Left lung (tissue), 10 donors: Measurements from ENCODE around the gene TWSG1. TPM values are rescaled to one million over a fixed set of nuclear protein-coding genes. Genes with fewer than 3 reads are reported as not detected.

ENCODE experiments used
- ATAC-seq: fragments of 200-7000 bp; cut with Tn5 transposase; one replicate; pipeline ENCODE4 v1.9.1; 2020; ENCODE audit warnings: moderate library complexity
- DNase-seq, 4 donors: peaks; one replicate each; pipeline ENCODE4 v3.0.0-alpha.2; 2013 to 2020
- H3K27ac ChIP-seq, 2 donors: fragments of 200-600 bp; sonication (generic) in 1 of 2; one replicate each; pipeline versions ENCODE4 v1.5.0 to v1.8.0; 2020 to 2021
- H3K27me3 ChIP-seq, 2 donors: fragments of 200-600 bp; sonication (generic) in 1 of 2; one replicate each; pipeline versions ENCODE4 v1.5.0 to v1.8.0; 2020 to 2021
- H3K36me3 ChIP-seq, 2 donors: fragments of 200-600 bp; sonication (generic) in 1 of 2; one replicate each; pipeline versions ENCODE4 v1.5.0 to v1.8.0; 2020 to 2021
- H3K4me1 ChIP-seq, 2 donors: fragments of 200-600 bp; one replicate each; pipeline ENCODE4 v1.8.0; 2021
- H3K4me3 ChIP-seq, 2 donors: fragments of 200-600 bp; sonication (generic) in 1 of 2; one replicate each; pipeline versions ENCODE4 v1.5.0 to v1.8.0; 2020 to 2021; ENCODE audit warnings: mild to moderate bottlenecking in 1 of 2
- H3K9me3 ChIP-seq, 2 donors: fragments of 200-600 bp; sonication (generic) in 1 of 2; one replicate each; pipeline versions ENCODE4 v1.5.0 to v1.8.0; 2020 to 2021
- intact Hi-C, 2 donors: fragments of 100-400 bp; cut with DNase I; formaldehyde crosslinking; loops; one replicate each; pipeline versions ENCODE4 v1.11.2 to v1.14.2; 2022
- polyA plus RNA-seq, 6 donors: library from polyadenylated mRNA; unstranded; fragments of 120-200 nt; gene quantifications; one replicate each; pipeline ENCODE4 v1.2.1, GENCODE V29; 2013; ENCODE audit not compliant: insufficient read length in 6 of 6
- total RNA-seq, 2 donors: library from RNA; stranded (reverse); fragmentation: NEBNext Ultra II Directional; extraction: Animal tissue kit (Norgen Biotek cat#: 25700); gene quantifications; one replicate each; pipeline ENCODE4 v1.2.1, GENCODE V29; 2021
- TF ChIP-seq, protein P1 (sequence below), 2 donors: fragments of 200-600 bp; sonication (generic) in 1 of 2; IDR thresholded peaks; one replicate each; pipeline versions ENCODE4 v1.5.0 to v1.8.0; 2021; ENCODE audit warnings: antibody characterized with exemption in 2 of 2
- donor health status: DM: no; HTN: yes; CAD: no.
- donor health status: DM: no; HTN: no; CAD: no.

Gene TWSG1
- total and polyA plus RNA-seq, 8 donors, result 32.2 to 78.9 (median 71.0) TPM

DNA sequence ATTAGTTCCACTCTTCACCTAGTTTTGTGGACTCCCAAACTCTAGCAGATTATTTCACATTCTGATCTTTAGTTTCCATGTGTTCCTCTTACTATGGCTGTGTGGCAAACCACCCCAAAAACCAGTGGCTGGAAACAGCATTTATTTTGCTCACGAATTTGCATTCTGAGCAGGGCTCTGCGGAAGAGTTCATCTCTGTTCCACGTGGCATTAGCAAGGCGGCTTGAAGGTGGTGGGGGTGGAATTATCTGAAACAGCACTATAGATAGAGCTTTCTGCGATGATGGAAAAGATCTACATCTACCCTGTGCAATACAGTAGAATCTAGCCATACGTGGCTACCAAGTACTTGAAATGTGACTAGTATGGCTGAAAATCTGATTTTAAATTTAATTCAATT is 5.9 kb downstream of the TWSG1 start:
- no peak overlapping the region for H3K27ac ChIP-seq
- peaks cover 2 to 15% of the 10 kb centered on the region in 2 donors for H3K4me1 ChIP-seq
- ATAC-seq, result no peak
- no peaks in the 10 kb centered on the region for H3K36me3 ChIP-seq
- TF ChIP-seq, protein P1, sequence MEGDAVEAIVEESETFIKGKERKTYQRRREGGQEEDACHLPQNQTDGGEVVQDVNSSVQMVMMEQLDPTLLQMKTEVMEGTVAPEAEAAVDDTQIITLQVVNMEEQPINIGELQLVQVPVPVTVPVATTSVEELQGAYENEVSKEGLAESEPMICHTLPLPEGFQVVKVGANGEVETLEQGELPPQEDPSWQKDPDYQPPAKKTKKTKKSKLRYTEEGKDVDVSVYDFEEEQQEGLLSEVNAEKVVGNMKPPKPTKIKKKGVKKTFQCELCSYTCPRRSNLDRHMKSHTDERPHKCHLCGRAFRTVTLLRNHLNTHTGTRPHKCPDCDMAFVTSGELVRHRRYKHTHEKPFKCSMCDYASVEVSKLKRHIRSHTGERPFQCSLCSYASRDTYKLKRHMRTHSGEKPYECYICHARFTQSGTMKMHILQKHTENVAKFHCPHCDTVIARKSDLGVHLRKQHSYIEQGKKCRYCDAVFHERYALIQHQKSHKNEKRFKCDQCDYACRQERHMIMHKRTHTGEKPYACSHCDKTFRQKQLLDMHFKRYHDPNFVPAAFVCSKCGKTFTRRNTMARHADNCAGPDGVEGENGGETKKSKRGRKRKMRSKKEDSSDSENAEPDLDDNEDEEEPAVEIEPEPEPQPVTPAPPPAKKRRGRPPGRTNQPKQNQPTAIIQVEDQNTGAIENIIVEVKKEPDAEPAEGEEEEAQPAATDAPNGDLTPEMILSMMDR (IDR thresholded peaks at IDR 0.05), result no peak
- H3K4me3 ChIP-seq, result no peak overlapping the region
- intact Hi-C loops, result no loop called here
- H3K9me3 ChIP-seq, result peaks cover 0 to 2% of the 10 kb centered on the region in 2 donors
- no peak for DNase-seq
- H3K27me3 ChIP-seq, result no peaks in the 10 kb centered on the region

- no peak overlapping the region for H3K27ac ChIP-seq
- TF ChIP-seq, protein P1 (IDR thresholded peaks at IDR 0.05), result no peak
- H3K9me3 ChIP-seq, result peaks cover 0 to 2% of the 10 kb centered on the region in 2 donors
- H3K4me1 ChIP-seq, result peaks cover 0 to 4% of the 10 kb centered on the region in 2 donors
- no peak overlapping the region for H3K4me3 ChIP-seq
- H3K36me3 ChIP-seq, result no peaks in the 10 kb centered on the region
- intact Hi-C loops, result no loop called here
- no peaks in the 10 kb centered on the region for H3K27me3 ChIP-seq
- no peak for ATAC-seq
- DNase-seq, result no peak
Measured at GRCh38 chr18:9343577-9343976, 9.0 kb downstream of the TWSG1 start.

DNA sequence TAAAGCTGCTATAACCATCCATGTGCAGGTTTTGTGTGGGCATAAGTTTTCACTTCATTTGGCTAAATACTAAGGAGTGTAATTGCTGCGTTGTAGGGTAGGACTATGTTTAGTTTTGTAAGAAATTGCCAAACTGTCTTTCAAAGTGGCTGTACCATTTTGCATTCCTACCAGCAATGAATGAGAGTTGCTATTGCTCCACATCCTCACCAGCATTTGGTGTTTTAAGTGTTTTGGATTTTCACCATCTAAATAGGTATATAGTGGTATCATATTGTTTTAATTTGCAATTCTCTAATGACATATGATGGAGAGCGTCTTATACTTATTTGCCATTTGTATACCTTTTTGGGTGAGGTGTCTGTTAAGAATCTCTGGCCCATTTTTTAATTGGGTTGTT is 12.2 kb downstream of the TWSG1 start:
- DNase-seq (no peak), ATAC-seq (no peak)
- TF ChIP-seq, protein P1 (IDR thresholded peaks at IDR 0.05), result no peak
- Histone ChIP-seq H3K9me3 (peaks cover 0 to 2% of the 10 kb centered on the region in 2 donors), H3K27ac (no peak overlapping the region), H3K36me3 (no peaks in the 10 kb centered on the region), H3K4me3 (no peak overlapping the region), H3K27me3 (no peaks in the 10 kb centered on the region), H3K4me1 (peaks cover 0 to 10% of the 10 kb centered on the region in 2 donors)
- intact Hi-C loops, result no loop called here

DNA sequence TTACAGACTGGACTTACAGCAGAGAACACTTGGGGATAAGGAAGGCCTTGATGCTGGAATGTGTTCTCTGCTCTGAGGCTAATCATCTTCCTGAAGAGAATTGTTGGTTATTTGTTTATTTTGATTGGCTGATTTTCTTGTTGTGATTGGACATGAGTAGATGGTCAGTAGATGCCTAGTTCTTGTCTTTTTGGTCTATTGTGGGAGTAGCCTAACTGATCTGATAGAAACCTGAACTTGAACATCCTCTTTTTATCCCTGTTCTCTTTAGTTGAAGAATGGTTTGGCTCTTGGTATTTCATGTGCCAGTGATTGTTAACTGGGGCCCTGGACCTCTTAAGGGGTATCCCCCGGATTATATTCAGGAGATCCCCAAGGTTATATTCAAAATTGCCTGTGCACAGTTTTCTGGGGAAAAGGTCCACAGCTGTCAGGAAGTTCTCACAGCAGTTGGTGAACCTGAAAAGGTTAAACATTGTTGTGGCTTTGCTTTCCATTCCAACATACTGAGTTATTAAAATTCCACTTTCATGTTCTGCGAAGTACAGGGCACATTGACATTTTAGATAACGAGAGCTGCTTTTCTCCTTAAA is 13.6 kb downstream of the TWSG1 start:
- DNase-seq, result no peak
- Histone ChIP-seq H3K27me3 (no peaks in the 10 kb centered on the region), H3K9me3 (peaks cover 0 to 2% of the 10 kb centered on the region in 2 donors), H3K36me3 (no peaks in the 10 kb centered on the region), H3K4me3 (no peak overlapping the region), H3K27ac (no peak overlapping the region), H3K4me1 (peaks cover 0 to 10% of the 10 kb centered on the region in 2 donors)
- ATAC-seq, result peak; percentile 21
- TF ChIP-seq, protein P1 (IDR thresholded peaks at IDR 0.05), result no peak
- intact Hi-C loops, result no loop called here

GRCh38 chr18:9348766-9349165 is 14.2 kb downstream of the TWSG1 start:
- intact Hi-C loops, result no loop called here
- TF ChIP-seq, protein P1 (IDR thresholded peaks at IDR 0.05), result no peak
- peaks cover 0 to 10% of the 10 kb centered on the region in 2 donors for H3K4me1 ChIP-seq
- H3K9me3 ChIP-seq, result no peaks in the 10 kb centered on the region
- no peaks in the 10 kb centered on the region for H3K27me3 ChIP-seq
- ATAC-seq (peak; percentile 47), DNase-seq (no peak)
- H3K4me3 ChIP-seq, result no peak overlapping the region
- H3K27ac ChIP-seq, result no peak overlapping the region
- H3K36me3 ChIP-seq, result no peaks in the 10 kb centered on the region
